ENCODE data around the gene FOXO6.

Gene FOXO6

GRCh38 chr1:41374711-41375110 lies 13.5 kb downstream of the FOXO6 start:
- DNase-seq (ENCODE audit: low spot score): no peak
- POLR2A ChIA-PET (ENCODE audit: low non-redundant PET): no interaction called here
- no peak for TF ChIP-seq CTCF (conservative IDR thresholded peaks at IDR 0.05; ENCODE audit: low read depth)
- no peak overlapping the region for H3K27ac ChIP-seq
- CTCF ChIA-PET: no interaction called here

- CTCF ChIA-PET: interaction anchor here (0.6 kb wide), 1 partner anchor 230 kb away, joined by 3 read pairs; no protein-coding TSS in a partner anchor
- POLR2A ChIA-PET (ENCODE audit: low non-redundant PET): no interaction called here
Measured at GRCh38 chr1:41377397-41377796, 16.2 kb downstream of the FOXO6 start.

GRCh38 chr1:41378222-41378621 lies 17.0 kb downstream of the FOXO6 start:
- POLR2A ChIA-PET (ENCODE audit: low non-redundant PET): no interaction called here
- TF ChIP-seq CTCF (conservative IDR thresholded peaks at IDR 0.05; ENCODE audit: low read depth): no peak
- no peak for DNase-seq (ENCODE audit: low spot score)
- H3K27ac ChIP-seq: peak overlapping the region; percentile 40; the same call in 1 of the 2 replicates
- CTCF ChIA-PET: no interaction called here

More at GRCh38 chr1:41377397-41377796, 16.2 kb downstream of the FOXO6 start:
- H3K27ac ChIP-seq: peak overlapping the region; percentile 40
- TF ChIP-seq CTCF (conservative IDR thresholded peaks at IDR 0.05; ENCODE audit: low read depth): no peak
- DNase-seq (ENCODE audit: low spot score): no peak

- POLR2A ChIA-PET (ENCODE audit: low non-redundant PET): no interaction called here
Measured at GRCh38 chr1:41378999-41379737, 17.9 kb downstream of the FOXO6 start.

GRCh38 chr1:41379738-41380130 lies 18.5 kb downstream of the FOXO6 start:
- peak overlapping the region; percentile 91 for H3K27ac ChIP-seq
- ChIA-PET CTCF (interaction anchor here (0.6 to 1.3 kb wide), 3 partner anchors 53 to 243 kb away, joined by 3 to 6 read pairs (median 6); no protein-coding TSS in a partner anchor), POLR2A (ENCODE audit: low non-redundant PET) (interaction anchor here (0.6 kb wide), 1 partner anchor 52 kb away, joined by 3 read pairs; no protein-coding TSS in a partner anchor)
- TF ChIP-seq CTCF (conservative IDR thresholded peaks at IDR 0.05; ENCODE audit: low read depth): no peak
- no peak for DNase-seq (ENCODE audit: low spot score)

More at GRCh38 chr1:41378999-41379737, 17.9 kb downstream of the FOXO6 start:
- peak overlapping the region; percentile 91 for H3K27ac ChIP-seq
- TF ChIP-seq CTCF (conservative IDR thresholded peaks at IDR 0.05; ENCODE audit: low read depth): no peak
- CTCF ChIA-PET: interaction anchor here (0.6 to 1.3 kb wide), 3 partner anchors 54 to 243 kb away, joined by 3 to 6 read pairs (median 6); no protein-coding TSS in a partner anchor
- no peak for DNase-seq (ENCODE audit: low spot score)

- TF ChIP-seq CTCF (conservative IDR thresholded peaks at IDR 0.05; ENCODE audit: low read depth): no peak
- peak overlapping the region; percentile 91 for H3K27ac ChIP-seq
- ChIA-PET POLR2A (ENCODE audit: low non-redundant PET) (interaction anchor here (0.6 to 0.7 kb wide), 2 partner anchors 13 to 51 kb away, joined by 3 to 5 read pairs; no protein-coding TSS in a partner anchor), CTCF (interaction anchor here (0.6 to 1.3 kb wide), 2 partner anchors 53 to 97 kb away, joined by 6 read pairs; no protein-coding TSS in a partner anchor)
- DNase-seq (ENCODE audit: low spot score): no peak
Measured at GRCh38 chr1:41380195-41380594, 19.0 kb downstream of the FOXO6 start.

Data from RWPE1 (cell line).